Measurements from ENCODE around the gene CCNA1.

The CCNA1 gene

GRCh38 chr13:36418022-36418805, 14.1 kb upstream of the CCNA1 start:
- H4K20me1 ChIP-seq (ENCODE audit: insufficient read depth): no peaks in the 10 kb centered on the region
- peak overlapping the region; percentile 24 for H2AFZ ChIP-seq (ENCODE audit: low read depth)
- no peaks in the 10 kb centered on the region for H3K27me3 ChIP-seq (ENCODE audit: insufficient read depth, low read depth)
- H3K4me2 ChIP-seq: peak overlapping the region; percentile 56; the same call in 1 of the 2 replicates
- no peaks in the 10 kb centered on the region for H3K36me3 ChIP-seq (ENCODE audit: insufficient read depth)
- no peak for TF ChIP-seq CTCF (conservative IDR thresholded peaks at IDR 0.05; ENCODE audit: low read depth, low read length)
- H3K79me2 ChIP-seq (ENCODE audit: insufficient read depth, low read depth): no peaks in the 10 kb centered on the region
- no peak overlapping the region for H3K4me3 ChIP-seq (IDR thresholded peaks at IDR 0.05; ENCODE audit: insufficient read depth, low read depth, low read length)
- H3K4me1 ChIP-seq (ENCODE audit: low read depth, poor library complexity, severe bottlenecking): peaks cover 18% of the 10 kb centered on the region
- H3K27ac ChIP-seq: no peak overlapping the region; the same call in 1 of the 2 replicates
- H3K9ac ChIP-seq: no peak overlapping the region

- Histone ChIP-seq H3K36me3 (ENCODE audit: insufficient read depth) (no peaks in the 10 kb centered on the region), H3K27me3 (ENCODE audit: insufficient read depth, low read depth) (no peaks in the 10 kb centered on the region), H3K9ac (no peak overlapping the region), H3K79me2 (ENCODE audit: insufficient read depth, low read depth) (no peaks in the 10 kb centered on the region), H3K4me3 (IDR thresholded peaks at IDR 0.05; ENCODE audit: insufficient read depth, low read depth, low read length) (no peak overlapping the region), H3K27ac (no peak overlapping the region), H3K4me1 (ENCODE audit: low read depth, poor library complexity, severe bottlenecking) (peaks cover 12% of the 10 kb centered on the region), H4K20me1 (ENCODE audit: insufficient read depth) (no peaks in the 10 kb centered on the region), H3K4me2 (no peak overlapping the region), H2AFZ (ENCODE audit: low read depth) (no peak overlapping the region)
- peak; percentile 83 for TF ChIP-seq CTCF (conservative IDR thresholded peaks at IDR 0.05; ENCODE audit: low read depth, low read length)
Measured at GRCh38 chr13:36420437-36420891, 11.8 kb upstream of the CCNA1 start.

- no peak for TF ChIP-seq CTCF (conservative IDR thresholded peaks at IDR 0.05; ENCODE audit: low read depth, low read length)
- Histone ChIP-seq H2AFZ (ENCODE audit: low read depth) (no peak overlapping the region), H3K27ac (no peak overlapping the region), H3K4me3 (IDR thresholded peaks at IDR 0.05; ENCODE audit: insufficient read depth, low read depth, low read length) (no peak overlapping the region), H3K4me2 (no peak overlapping the region), H3K4me1 (ENCODE audit: low read depth, poor library complexity, severe bottlenecking) (peaks cover 12% of the 10 kb centered on the region), H3K36me3 (ENCODE audit: insufficient read depth) (no peaks in the 10 kb centered on the region), H3K9ac (no peak overlapping the region), H3K27me3 (ENCODE audit: insufficient read depth, low read depth) (no peaks in the 10 kb centered on the region), H4K20me1 (ENCODE audit: insufficient read depth) (no peaks in the 10 kb centered on the region), H3K79me2 (ENCODE audit: insufficient read depth, low read depth) (no peaks in the 10 kb centered on the region)
Measured at GRCh38 chr13:36421447-36421846, 10.8 kb upstream of the CCNA1 start.

GRCh38 chr13:36428086-36428485, 4.2 kb upstream of the CCNA1 start:
- Histone ChIP-seq H3K4me3 (IDR thresholded peaks at IDR 0.05; ENCODE audit: insufficient read depth, low read depth, low read length) (no peak overlapping the region), H3K27ac (no peak overlapping the region), H3K79me2 (ENCODE audit: insufficient read depth, low read depth) (no peaks in the 10 kb centered on the region), H3K27me3 (ENCODE audit: insufficient read depth, low read depth) (no peaks in the 10 kb centered on the region; the same call in 1 of the 2 replicates), H3K4me1 (ENCODE audit: low read depth, poor library complexity, severe bottlenecking) (no peaks in the 10 kb centered on the region), H3K4me2 (no peak overlapping the region), H2AFZ (ENCODE audit: low read depth) (no peak overlapping the region), H3K9ac (no peak overlapping the region), H3K36me3 (ENCODE audit: insufficient read depth) (no peaks in the 10 kb centered on the region), H4K20me1 (ENCODE audit: insufficient read depth) (no peaks in the 10 kb centered on the region)
- TF ChIP-seq CTCF (conservative IDR thresholded peaks at IDR 0.05; ENCODE audit: low read depth, low read length): no peak

All from KMS-11 (cell line).